IMR-90 (cell line): Measurements from ENCODE around the gene MAT2A. TPM values are rescaled to one million over a fixed set of nuclear protein-coding genes. Genes with fewer than 3 reads are reported as not detected.

Source experiments
- ATAC-seq: fragments of 200-7000 bp; cut with Tn5 transposase; 2 replicates; pipeline ENCODE4 v1.9.1; 2020; ENCODE audit warnings: low read depth, mild to moderate bottlenecking, moderate library complexity
- BruUV-seq: library from RNA; stranded (reverse); fragments of 400-500 nt; replicated peaks from 2 replicates; lab custom pipeline; 2021; lab: Mats Ljungman, UMichigan
- CTCF ChIA-PET: fragments of 300-600 bp; formaldehyde crosslinking; extraction: SDS; loops from one replicate; lab custom pipeline; 2021; ENCODE audit warnings: antibody characterized with exemption; lab: Yijun Ruan, JAX
- POLR2A ChIA-PET: fragments of 300-600 bp; sonication (Branson Sonifier 250); formaldehyde crosslinking; loops from one replicate; lab custom pipeline; 2022; ENCODE audit warnings: antibody characterized with exemption; ENCODE audit not compliant: unreplicated experiment; lab: Charles Lee
- DNase-seq: peaks from one replicate; pipeline ENCODE4 v3.0.0; 2013
- H2AFZ ChIP-seq: replicated peaks from 2 replicates; pipeline ENCODE3; 2013; ENCODE audit warnings: low read length, mild to moderate bottlenecking; ENCODE audit not compliant: poor library complexity
- H2AK5ac ChIP-seq: 2 replicates; pipeline ENCODE4 v1.6.1; 2013; ENCODE audit warnings: low read depth, low read length, inconsistent platforms
- H2AK9ac ChIP-seq: replicated peaks from 2 replicates; pipeline ENCODE3; 2013; ENCODE audit warnings: mild to moderate bottlenecking, low read depth, low read length, moderate library complexity; ENCODE audit not compliant: poor library complexity
- H2BK120ac ChIP-seq: 2 replicates; pipeline ENCODE4 v1.6.1; 2013; ENCODE audit warnings: low read depth, low read length, inconsistent platforms
- H2BK15ac ChIP-seq: 3 replicates; pipeline ENCODE4 v1.6.1; 2013; ENCODE audit warnings: low read depth, low read length, inconsistent platforms
- H2BK20ac ChIP-seq: 2 replicates; pipeline ENCODE4 v1.6.1; 2013; ENCODE audit warnings: low read depth, mild to moderate bottlenecking, inconsistent platforms, low read length, moderate library complexity
- H2BK5ac ChIP-seq: 2 replicates; pipeline ENCODE4 v1.6.1; 2013; ENCODE audit warnings: mild to moderate bottlenecking, low read depth, low read length, inconsistent platforms; ENCODE audit not compliant: poor library complexity, severe bottlenecking
- H3K14ac ChIP-seq: replicated peaks from 2 replicates; pipeline ENCODE4 v1.6.1; 2013; ENCODE audit warnings: low read depth, low read length, inconsistent platforms
- H3K18ac ChIP-seq: 2 replicates; pipeline ENCODE4 v1.6.1; 2013; ENCODE audit warnings: low read depth, low read length, control low read depth
- H3K23ac ChIP-seq: 2 replicates; pipeline ENCODE4 v1.6.1; 2013; ENCODE audit warnings: low read depth, low read length, inconsistent platforms
- H3K27ac ChIP-seq: 2 replicates; pipeline ENCODE4 v1.5.1; 2013; ENCODE audit warnings: mild to moderate bottlenecking, control low read depth, low read length; ENCODE audit not compliant: insufficient read depth
- H3K27me3 ChIP-seq: 2 replicates; pipeline ENCODE4 v1.6.1; 2013; ENCODE audit warnings: low read length; ENCODE audit not compliant: control insufficient read depth, insufficient read depth
- H3K36me3 ChIP-seq: 2 replicates; pipeline ENCODE4 v1.6.1; 2013; ENCODE audit warnings: low read length, mixed read lengths; ENCODE audit not compliant: control insufficient read depth, insufficient read depth
- H3K4ac ChIP-seq: 2 replicates; pipeline ENCODE4 v1.6.1; 2013; ENCODE audit warnings: low read depth, low read length, inconsistent platforms
- H3K4me1 ChIP-seq: 2 replicates; pipeline ENCODE4 v1.6.1; 2013; ENCODE audit warnings: low read length, mixed read lengths; ENCODE audit not compliant: control insufficient read depth, insufficient read depth
- H3K4me2 ChIP-seq: 2 replicates; pipeline ENCODE4 v1.6.1; 2013; ENCODE audit warnings: low read depth, mild to moderate bottlenecking, control low read depth, low read length, moderate library complexity
- H3K4me3 ChIP-seq: 2 replicates; pipeline ENCODE4 v1.5.1; 2013; ENCODE audit warnings: low read depth, mild to moderate bottlenecking, control low read depth, low read length, moderate library complexity; ENCODE audit not compliant: insufficient read depth
- H3K56ac ChIP-seq: 2 replicates; pipeline ENCODE4 v1.6.1; 2013; ENCODE audit warnings: low read length, inconsistent platforms; ENCODE audit not compliant: insufficient read depth; ENCODE audit errors: extremely low read depth
- H3K79me1 ChIP-seq, 2 experiments: 2 replicates each; pipeline ENCODE4 v1.6.1; 2013; ENCODE audit warnings: low read length in 2 of 2, inconsistent platforms in 1 of 2, low read depth in 1 of 2
- H3K9ac ChIP-seq: 2 replicates; pipeline ENCODE4 v1.6.1; 2013; ENCODE audit warnings: low read depth, low read length, control low read depth
- H3K9me1 ChIP-seq: 2 replicates; pipeline ENCODE4 v1.6.1; 2013; ENCODE audit warnings: low read length, inconsistent platforms; ENCODE audit not compliant: insufficient read depth
- H3K9me3 ChIP-seq: 2 replicates; pipeline ENCODE4 v1.6.1; 2013; ENCODE audit warnings: low read length; ENCODE audit not compliant: control insufficient read depth, insufficient read depth
- H4K20me1 ChIP-seq: 2 replicates; pipeline ENCODE4 v1.6.1; 2013; ENCODE audit warnings: low read length, inconsistent platforms; ENCODE audit not compliant: insufficient read depth
- H4K5ac ChIP-seq: 2 replicates; pipeline ENCODE4 v1.6.1; 2013; ENCODE audit warnings: mild to moderate bottlenecking, low read depth, low read length, control low read depth
- H4K8ac ChIP-seq, 2 experiments: 2 replicates each; pipeline ENCODE4 v1.6.1; 2013; ENCODE audit warnings: low read depth in 2 of 2, low read length in 2 of 2, control low read depth in 1 of 2, inconsistent platforms in 1 of 2
- H4K91ac ChIP-seq: 2 replicates; pipeline ENCODE4 v1.6.1; 2013; ENCODE audit warnings: low read depth, low read length, inconsistent platforms; ENCODE audit not compliant: insufficient read depth
- FOS ChIP-seq: fragments of 150-350 bp; IDR thresholded peaks from 2 replicates; pipeline ENCODE4 v1.6.1; 2016; ENCODE audit warnings: low read depth, low read length
- RFX5 ChIP-seq: IDR thresholded peaks from 2 replicates; pipeline ENCODE4 v1.8.0; 2012; ENCODE audit warnings: low read depth, mild to moderate bottlenecking, low read length, moderate library complexity
- SMC3 ChIP-seq: fragments of 150-350 bp; IDR thresholded peaks from 2 replicates; pipeline ENCODE4 v1.6.1; 2016; ENCODE audit warnings: low read depth, mild to moderate bottlenecking, antibody characterized with exemption, low read length, moderate library complexity
- WGBS, 2 experiments: methylation state at CpG; one replicate each; pipeline versions ENCODE4 v1.1.5 to v1.1.7; 2013; ENCODE audit warnings: missing lambda C conversion rate in 2 of 2; ENCODE audit not compliant: insufficient read length in 1 of 2; ENCODE audit errors: extremely low coverage in 2 of 2; 5-methylcytosine and 5-hydroxymethylcytosine counted together
- dilution Hi-C: fragments of 300-500 bp; cut with HindIII; formaldehyde crosslinking; loops from one replicate; pipeline ENCODE4 v1.14.3; 2018; ENCODE audit warnings: low sequenced_read_pairs; ENCODE audit not compliant: unreplicated experiment
- in situ Hi-C: fragments of 300-500 bp; cut with MboI; formaldehyde crosslinking; loops from 3 replicates; pipeline ENCODE4 v1.14.3; 2019; ENCODE audit warnings: low sequenced_read_pairs, inconsistent platforms, mixed read lengths
- intact Hi-C: fragments of 100-400 bp; cut with micrococcal nuclease; formaldehyde crosslinking; loops from 2 replicates; pipeline ENCODE4 v1.10.0; 2022
- polyA plus RNA-seq, 3 experiments: library from polyadenylated mRNA; depleted of rRNA; stranded (reverse); fragments of >200 nt; gene quantifications; 2 replicates each; pipeline ENCODE4 v1.2.3, GENCODE V29; 2012; ENCODE audit warnings: low replicate concordance in 1 of 3
- total RNA-seq: library from RNA; depleted of rRNA; stranded (reverse); fragments of >200 nt; gene quantifications from 2 replicates; pipeline ENCODE4 v1.2.3, GENCODE V29; 2012

MAT2A gene
- total and polyA plus RNA-seq, 2 of the 4 experiments (the other 2 are of a cell fraction), result 94.1 to 223 TPM

DNA sequence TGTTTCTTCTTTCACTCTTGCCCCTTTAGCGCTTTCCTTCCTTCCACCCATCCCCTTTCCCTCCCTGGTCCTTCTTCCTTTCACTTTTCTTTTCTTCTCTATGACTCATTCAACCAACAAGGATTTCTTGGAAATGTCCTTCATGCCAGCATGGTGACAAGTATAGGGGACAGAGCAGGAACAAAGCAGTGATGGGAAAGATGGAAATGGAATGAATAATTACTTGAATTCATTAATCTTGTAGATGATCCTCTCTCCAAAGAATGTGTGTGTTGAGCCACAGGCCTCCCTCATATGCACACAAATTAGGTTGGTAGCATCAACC, 46.8 kb downstream of the MAT2A start:
- H2BK120ac ChIP-seq, result peak overlapping the region; percentile 91
- peak overlapping the region; percentile 58; the same call in 2 of the 3 replicates for H2BK15ac ChIP-seq
- ATAC-seq, result 0 out of 2 replicates have a peak, but pooled peaks have one; percentile 2
- peak overlapping the region; percentile 92 for H4K91ac ChIP-seq
- dilution Hi-C loops (no loop called here), intact Hi-C loops (loop anchor here (2.0 kb wide), 1 partner anchor 25 kb away; the partner anchor contains the start of gene GGCX), in situ Hi-C loops (no loop called here)
- H3K36me3 ChIP-seq, result no peaks in the 10 kb centered on the region
- POLR2A ChIA-PET, result no interaction called here
- peak overlapping the region; percentile 94 for H2AFZ ChIP-seq
- H2BK5ac ChIP-seq, result peak overlapping the region; percentile 94
- no peaks in the 10 kb centered on the region for H3K27me3 ChIP-seq
- H3K79me1 ChIP-seq, result peaks cover 6 to 52% of the 10 kb centered on the region in 2 experiments; a peak in 2 of 4 replicates
- peaks cover 31% of the 10 kb centered on the region for H3K4me1 ChIP-seq
- peak overlapping the region; percentile 90 for H3K27ac ChIP-seq
- BruUV-seq, result no TSS peak
- peak overlapping the region; percentile 98 for H2AK5ac ChIP-seq
- H4K5ac ChIP-seq, result peak overlapping the region; percentile 81
- TF ChIP-seq SMC3, result no peak
- TF ChIP-seq RFX5, result no peak
- TF ChIP-seq FOS, result peak; percentile 37; the same call in 1 of the 2 replicates
- peaks cover 27% of the 10 kb centered on the region for H3K9me1 ChIP-seq
- H2BK20ac ChIP-seq, result peak overlapping the region; percentile 89
- peaks cover 7% of the 10 kb centered on the region; the same call in 1 of the 2 replicates for H4K20me1 ChIP-seq
- CTCF ChIA-PET, result no interaction called here
- peak overlapping the region; percentile 94; the same call in 1 of the 2 replicates for H3K14ac ChIP-seq
- H3K4me3 ChIP-seq, result no peak overlapping the region
- peak overlapping the region; percentile 74 for H3K4me2 ChIP-seq
- H3K56ac ChIP-seq, result peak overlapping the region; percentile 54
- H2AK9ac ChIP-seq, result peak overlapping the region; percentile 95
- H3K18ac ChIP-seq, result peak overlapping the region; percentile 65
- no peak overlapping the region; the same call in 1 of the 2 replicates for H3K9ac ChIP-seq
- no peaks in the 10 kb centered on the region for H3K9me3 ChIP-seq
- H3K4ac ChIP-seq, result peak overlapping the region; percentile 97
- DNase-seq, result peak; percentile 63
- peak overlapping the region; percentile 42 to 97 for H4K8ac ChIP-seq
- WGBS, 2 experiments, result no CpG with 5 or more reads among the region's 1 CpG
- H3K23ac ChIP-seq, result peak overlapping the region; percentile 98; the same call in 1 of the 2 replicates
